Stimulated activated CD4-positive, alpha-beta T cell treated with anti-CD3 and anti-CD28 coated beads, Interleukin-12 subunit alpha, Interleukin-12 subunit beta, amount 100 ng/mL, for 24 hours (primary cell): ENCODE measurements around the gene GRAMD4.
A peak's percentile ranks its signal among the peaks of the same experiment; 100 is the strongest.

ENCODE experiments used
- DNase-seq, 2 experiments: peaks; one replicate each; pipeline ENCODE4 v3.0.0-alpha.2; 2020; ENCODE audit warnings: low read depth in 2 of 2

The GRAMD4 gene

DNA sequence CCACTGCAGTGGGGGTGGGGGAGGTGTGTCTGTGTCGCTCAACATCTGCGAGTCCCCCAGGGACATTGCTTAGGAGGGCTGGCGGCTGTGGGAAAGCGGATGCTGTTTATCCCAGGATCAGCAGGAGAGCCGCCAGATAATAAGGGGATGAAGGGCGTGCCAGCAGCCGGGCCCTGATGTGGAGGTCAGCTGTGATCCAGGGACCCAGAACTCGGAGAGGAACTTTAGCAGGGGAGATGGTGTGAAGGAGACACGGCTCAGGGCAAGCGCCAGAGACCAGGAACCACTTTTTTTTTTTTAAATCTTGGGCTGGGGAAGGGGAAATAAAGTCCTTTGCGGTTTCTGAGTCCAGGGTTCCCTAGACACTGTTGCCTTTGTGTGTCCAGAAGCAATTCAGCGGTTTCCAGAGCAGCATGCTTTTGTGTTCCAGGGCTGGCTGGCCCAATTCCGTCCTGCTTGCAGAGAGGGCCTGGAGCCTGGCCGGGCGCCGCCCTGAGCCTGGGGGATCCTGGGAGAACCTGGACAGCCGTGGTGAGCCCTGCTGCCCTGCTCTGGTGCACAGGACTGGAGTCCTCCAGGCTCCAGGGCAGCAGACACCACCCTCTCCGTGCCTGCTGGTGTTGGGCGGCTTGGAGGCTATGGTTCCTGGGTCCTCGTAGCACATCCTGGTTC lies at the start of gene GRAMD4:
TSS of gene GRAMD4 (plus strand) at position 557 of the 672 bp plus-strand sequence. CDS start 6,414 bp downstream, outside the sequence.
- no peak for DNase-seq

DNA sequence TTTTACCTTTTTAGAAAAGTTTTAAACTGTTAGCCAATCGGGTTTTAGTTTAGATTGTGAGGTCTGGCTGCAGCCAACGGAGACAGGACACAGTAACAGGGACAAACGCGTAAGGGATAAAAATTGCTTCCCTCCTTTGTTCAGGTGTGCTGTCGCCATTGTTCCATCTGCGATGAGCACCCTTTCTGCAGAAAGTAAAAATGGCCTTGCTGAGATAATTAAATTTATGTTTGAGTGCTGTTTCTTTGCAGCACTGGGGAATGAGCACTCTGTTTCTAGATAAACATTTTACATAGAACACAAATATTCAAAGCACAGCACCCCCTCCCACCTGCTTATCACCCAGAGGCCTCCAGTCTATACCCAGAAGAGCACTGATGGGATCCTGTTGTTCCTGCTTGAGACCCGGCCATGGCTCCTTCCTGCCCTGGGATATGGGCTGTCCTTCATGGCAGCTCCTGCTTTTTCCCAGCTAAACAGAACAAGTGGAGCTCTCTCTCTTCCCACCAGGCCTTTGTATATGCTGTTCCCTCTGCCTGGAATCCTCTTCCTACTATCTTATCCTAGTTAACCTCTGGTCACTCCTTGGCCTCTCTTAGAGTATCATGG lies 48.4 kb upstream of the GRAMD4 start:
- no peak for DNase-seq

DNA sequence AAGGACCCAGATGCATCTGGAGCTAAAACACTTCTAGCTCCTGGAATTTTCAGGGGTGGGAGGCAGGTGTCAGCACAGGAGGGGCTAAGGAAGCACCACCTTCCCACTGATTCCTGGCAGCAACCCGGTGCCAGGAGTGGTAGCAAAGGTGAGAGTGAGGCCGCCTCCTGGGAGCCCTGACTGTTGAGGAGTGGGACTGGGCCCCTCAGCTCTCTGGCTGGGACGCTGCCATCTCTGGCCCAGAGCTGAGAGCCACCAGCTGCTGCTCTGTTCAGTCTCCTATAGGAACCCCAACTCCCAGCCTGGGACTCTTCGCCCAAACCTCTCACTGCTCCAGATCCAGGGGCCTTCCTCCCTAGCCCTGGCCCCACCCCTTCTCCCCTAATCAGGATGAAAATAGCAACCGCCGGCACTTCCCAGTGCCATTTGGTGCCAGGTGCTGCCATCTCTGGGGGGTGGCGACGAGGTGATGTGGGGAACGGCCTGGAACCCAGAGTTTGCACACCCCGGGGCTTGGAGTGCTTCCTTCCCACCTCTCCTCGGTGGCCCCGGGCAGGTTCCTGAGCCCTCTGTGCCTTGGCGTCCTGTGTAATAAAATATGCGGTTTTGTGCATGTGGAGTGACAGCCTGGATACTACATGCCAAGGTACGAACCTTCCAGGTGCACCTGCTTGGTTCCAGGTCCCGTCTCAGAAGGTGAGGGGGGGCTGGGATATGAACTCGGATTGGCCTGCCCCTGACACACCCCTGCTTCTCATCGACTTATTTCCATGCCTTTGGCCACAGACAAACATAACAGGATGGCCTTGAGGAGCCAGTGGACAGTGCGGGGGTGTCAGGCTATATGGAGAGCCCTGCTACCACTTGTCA lies 47.0 kb upstream of the GRAMD4 start:
- no peak for DNase-seq

DNA sequence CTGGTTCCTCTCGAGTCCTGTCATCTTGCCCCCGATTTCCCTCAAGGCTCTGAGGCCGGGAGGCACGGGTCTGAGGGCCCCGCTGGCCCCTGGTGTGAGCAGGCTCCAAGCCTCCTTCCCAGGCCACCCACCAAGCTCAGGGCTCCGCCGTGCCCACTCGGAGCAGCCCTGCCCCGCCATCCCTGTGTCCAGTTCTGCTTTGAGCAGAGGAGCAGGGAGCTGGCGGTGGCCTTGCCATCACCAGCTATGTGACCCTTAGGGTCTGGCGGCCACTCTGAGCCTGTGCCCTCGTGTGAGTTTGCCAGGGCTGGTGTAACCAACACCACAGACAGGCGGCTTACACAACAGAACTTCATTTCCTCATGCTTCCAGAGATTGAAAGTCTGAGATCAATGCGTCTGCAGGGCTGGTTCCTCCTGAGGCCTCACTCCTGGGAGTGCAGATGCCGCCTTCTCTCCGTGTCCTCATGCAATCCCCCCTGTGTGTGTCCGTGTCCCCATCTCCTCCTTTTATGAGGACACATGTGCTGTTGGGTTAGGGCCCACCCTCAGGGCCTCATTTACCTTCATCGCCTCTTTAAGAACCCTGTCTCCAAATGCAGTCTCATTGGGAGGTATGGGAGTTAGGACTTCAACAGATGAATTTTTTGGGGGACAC lies 46.3 kb upstream of the GRAMD4 start:
- no peak for DNase-seq

DNA sequence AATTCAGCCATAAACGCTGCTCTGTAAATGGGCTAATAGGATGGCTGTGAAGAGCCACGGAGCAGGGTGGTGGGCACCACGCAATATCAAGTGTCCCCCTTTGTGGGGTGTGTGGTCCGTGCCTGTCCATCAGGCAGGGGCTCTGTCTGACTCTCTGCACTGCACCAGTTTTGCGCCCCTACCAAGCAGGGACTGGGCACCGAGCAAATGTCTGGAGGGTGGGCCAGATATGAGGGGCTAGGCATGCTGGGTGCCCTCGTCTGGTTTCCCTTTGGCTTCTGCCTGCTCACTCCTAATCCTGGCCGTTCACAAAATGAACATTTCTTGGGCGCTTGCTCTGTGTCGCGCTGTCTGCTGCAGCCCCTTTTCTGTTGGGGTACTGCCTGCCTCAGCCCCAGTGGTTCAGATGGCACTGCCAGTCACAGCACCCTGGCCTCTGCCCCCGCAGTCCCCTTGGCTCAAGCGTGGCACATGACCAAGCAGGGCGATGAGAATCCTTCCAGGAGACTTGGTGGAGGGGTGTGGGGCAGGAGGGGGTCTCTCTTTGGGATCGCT lies 45.7 kb upstream of the GRAMD4 start:
- DNase-seq: no peak

DNA sequence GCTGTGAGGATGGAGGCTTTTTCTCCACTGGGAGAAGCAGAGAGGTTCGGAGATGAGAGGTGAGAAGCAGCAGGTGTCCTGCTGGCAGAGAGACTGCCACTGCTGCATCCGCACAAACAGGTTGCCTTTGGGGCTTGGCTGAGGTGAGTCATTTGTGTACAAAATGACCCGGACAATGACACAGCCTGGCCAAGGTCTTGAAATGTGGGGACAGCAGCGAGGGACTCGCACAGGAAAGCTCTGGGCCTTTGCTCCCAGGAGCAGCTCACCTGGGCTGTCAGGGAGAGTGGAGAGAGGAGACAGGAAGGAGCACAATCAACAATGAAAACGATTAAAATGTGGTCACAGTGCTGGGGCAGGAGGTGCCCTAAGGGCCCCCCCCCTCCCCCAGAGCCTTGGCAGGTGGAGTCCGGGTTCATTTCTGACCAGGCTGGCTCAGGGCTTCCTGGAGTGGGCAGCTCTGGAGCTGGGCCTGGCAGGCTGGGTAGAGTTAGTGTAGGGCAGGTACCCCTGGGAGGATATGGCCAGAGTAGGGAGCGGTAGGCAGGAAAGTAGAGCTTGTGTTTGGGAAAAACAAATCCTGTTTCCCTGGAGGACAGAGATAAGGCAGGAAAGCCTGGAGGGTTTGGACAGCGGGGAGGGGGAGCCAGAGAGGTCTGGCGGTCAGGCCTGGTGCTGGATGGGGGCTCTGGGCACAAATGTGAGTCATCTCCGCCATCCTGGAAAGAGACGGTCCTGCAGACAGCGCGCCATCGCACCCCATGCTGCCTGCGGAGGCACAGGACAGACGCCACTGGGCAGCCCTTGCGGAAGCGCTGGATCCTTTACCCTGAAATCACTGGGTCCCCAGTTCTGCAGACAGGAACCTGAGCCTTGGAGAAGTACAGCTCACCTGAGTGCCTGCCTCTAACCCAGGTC lies 44.9 kb upstream of the GRAMD4 start:
- no peak for DNase-seq

DNA sequence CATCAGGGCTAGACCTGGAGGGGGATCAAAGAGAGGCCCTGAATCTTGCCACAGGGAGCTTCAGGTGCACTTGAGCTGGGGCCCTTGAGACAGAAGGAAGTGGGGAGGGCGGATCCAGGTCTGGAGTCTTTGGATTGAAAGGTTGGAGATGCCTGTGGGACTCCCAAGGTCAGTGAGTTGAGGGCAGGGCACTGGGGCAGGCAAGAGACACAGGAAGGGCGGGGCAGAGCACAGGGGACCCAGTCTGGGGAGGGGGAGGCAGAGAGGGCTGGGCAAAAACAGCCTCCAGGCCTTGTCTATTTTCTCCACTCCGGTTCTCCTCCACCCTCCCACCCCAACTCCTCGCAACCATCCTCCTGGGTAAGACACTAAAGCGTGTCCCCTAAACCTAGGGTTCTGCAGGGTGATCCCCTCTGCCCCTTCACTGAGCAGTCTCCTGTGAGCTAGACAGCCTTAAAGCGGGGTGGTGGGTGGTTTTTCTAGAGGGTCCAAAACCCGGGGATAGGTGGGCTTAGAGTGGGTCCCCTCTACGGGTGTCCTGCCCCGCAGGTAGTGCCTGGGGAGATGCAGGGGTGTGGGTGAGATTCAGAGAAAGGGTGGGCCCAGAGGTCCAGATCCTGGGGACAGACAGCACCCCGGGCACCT lies 44.2 kb upstream of the GRAMD4 start:
- no peak for DNase-seq

DNA sequence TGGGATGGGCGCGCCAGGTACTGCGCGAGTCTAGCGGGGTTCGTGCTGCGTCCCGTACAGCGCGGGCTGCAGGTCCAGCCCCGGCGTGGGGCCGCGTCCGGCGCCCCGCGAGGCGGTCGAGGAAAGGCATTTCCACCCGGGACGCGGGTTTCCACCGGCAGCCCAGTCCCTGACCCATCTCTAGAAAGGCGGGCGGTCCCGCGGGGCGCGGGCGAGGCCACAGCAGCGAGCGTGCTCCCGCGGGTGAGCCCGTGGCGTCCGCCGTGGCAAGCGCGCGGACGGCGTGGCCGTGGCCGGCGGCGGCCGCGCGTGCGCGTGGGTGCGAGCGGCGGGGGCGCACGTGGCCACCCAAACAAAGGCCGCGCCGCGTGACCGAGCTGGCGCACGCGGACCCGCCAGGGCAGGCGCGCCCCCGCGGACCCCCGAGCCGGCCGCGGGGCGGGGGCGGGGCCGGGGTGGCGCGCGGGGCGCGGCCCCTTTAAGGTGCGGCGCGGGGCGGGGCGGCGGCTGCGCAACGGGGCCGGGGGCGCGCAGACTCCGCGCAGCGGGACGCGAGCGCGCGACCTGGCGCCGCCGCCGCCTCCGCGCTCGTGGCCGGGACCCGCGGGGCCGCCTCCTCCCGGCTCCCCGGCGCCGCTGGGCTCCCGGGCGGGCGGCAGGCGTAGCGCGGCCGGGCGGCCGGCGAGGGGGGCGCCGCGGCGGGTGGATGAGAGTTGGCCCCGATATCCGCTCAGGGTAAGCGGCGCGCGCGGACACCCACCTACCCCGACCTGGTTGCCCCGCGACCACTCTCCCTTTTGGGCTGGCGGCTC lies 43.4 kb upstream of the GRAMD4 start:
- peak in 1 of 2 experiments; percentile 41 for DNase-seq

GRCh38 chr22:46577368-46578249 lies 42.6 kb upstream of the GRAMD4 start:
- DNase-seq: no peak

- DNase-seq: no peak
These were observed 41.8 kb upstream of the GRAMD4 start for GRCh38 chr22:46578251-46578823.

DNA sequence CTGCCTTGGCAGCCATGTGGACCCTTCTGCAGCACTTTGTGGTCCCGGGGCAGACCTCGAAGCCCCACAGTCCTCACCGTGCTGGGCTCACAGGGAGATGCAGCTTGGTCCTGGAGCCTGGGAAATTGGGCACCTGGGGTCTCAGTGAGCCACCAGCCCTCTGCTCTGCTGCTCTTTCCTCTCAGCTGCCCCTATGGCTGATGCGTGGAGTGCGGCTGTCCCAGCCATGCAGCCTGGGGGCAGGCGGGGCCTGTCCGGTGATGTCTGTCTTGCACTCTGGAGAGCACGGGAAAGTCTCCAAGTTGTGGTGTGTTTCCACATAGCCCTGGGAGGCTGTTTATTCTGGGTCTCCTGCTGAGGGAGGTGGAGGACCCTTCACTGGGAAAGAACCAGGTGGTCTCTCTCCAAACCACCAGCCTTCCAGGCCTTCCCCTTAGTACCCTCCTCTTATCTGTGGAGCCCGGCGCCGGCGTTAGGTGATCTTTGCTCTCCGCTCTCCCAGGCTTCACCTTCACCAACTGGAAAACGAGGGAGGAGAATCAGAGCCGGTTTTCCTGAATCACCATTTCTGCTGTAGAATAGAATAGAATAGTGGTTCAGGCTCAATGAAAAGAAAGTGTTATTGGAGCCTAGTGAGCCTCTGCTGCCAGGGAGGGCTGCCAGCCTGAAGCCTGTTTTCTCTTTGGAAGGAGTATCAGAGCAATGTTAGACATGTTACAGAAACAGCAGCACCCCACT lies 41.2 kb upstream of the GRAMD4 start:
- DNase-seq: no peak

GRCh38 chr22:46579751-46580449 lies 40.3 kb upstream of the GRAMD4 start:
- no peak for DNase-seq

DNA sequence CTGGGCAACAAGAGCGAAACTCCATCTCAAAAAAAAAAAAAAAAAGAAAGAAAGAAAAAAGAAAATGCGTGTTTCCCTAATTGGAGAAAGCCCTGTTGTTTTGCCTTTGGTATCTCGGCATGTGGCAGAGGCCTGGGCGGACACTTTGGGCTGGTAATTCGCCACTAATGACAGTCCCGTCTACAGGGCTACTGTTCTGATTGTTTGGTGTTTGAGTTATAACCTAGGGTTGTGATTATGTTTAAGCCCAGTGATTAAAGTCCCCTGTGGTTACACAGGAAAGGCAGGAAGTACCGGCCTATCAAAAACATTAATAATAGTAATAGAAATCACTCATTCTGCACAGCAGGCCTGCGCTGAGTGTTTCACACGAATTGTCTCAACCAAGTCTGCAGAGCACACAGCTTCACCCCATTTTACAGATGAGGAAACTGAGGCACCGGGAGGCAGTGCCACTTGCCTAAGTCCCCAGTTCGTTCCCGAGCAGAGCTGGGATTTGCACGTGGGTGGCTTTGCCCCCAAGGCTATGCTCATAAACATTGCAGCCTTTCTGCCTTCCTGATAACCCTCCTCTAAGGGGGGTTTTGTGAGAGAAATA lies 39.1 kb upstream of the GRAMD4 start:
- DNase-seq: no peak

- no peak for DNase-seq
These were observed 38.5 kb upstream of the GRAMD4 start for GRCh38 chr22:46581538-46582244.

GRCh38 chr22:46582281-46582933 lies 37.8 kb upstream of the GRAMD4 start:
- DNase-seq: no peak
